GM06990 (cell line): ENCODE data around the gene GUCA1C.

Source experiments
- DNase-seq: peaks from one replicate; pipeline ENCODE4 v3.0.0-alpha.2; 2011; ENCODE audit not compliant: insufficient read length; ENCODE audit errors: extremely low read depth
- H3K27me3 ChIP-seq: replicated peaks from 2 replicates; pipeline ENCODE4 v1.6.0; 2011; ENCODE audit warnings: low read length; ENCODE audit not compliant: control insufficient read depth, insufficient read depth
- H3K36me3 ChIP-seq: 2 replicates; pipeline ENCODE4 v1.5.1; 2011; ENCODE audit warnings: low read length; ENCODE audit not compliant: control insufficient read depth, insufficient read depth
- H3K4me3 ChIP-seq: replicated peaks from 2 replicates; pipeline ENCODE4 v1.5.1; 2011; ENCODE audit warnings: low read depth, mild to moderate bottlenecking, control low read depth, low read length
- CTCF ChIP-seq: IDR thresholded peaks from 2 replicates; pipeline ENCODE4 v1.5.1; 2011; ENCODE audit warnings: low read length, control low read depth, mild to moderate bottlenecking, inconsistent platforms; ENCODE audit not compliant: insufficient read depth, poor library complexity, severe bottlenecking

Gene GUCA1C

GRCh38 chr3:108887121-108887520 is 66.6 kb downstream of the GUCA1C start:
- Histone ChIP-seq H3K4me3 (no peak overlapping the region), H3K27me3 (no peaks in the 10 kb centered on the region), H3K36me3 (no peaks in the 10 kb centered on the region)
- no peak for TF ChIP-seq CTCF
- DNase-seq, result no peak

- Histone ChIP-seq H3K27me3 (no peaks in the 10 kb centered on the region; the same call in 1 of the 2 replicates), H3K4me3 (no peak overlapping the region), H3K36me3 (no peaks in the 10 kb centered on the region)
- TF ChIP-seq CTCF, result no peak
- no peak for DNase-seq
These were observed 70.3 kb downstream of the GUCA1C start for GRCh38 chr3:108883373-108883772.

GRCh38 chr3:108882762-108883161 is 70.9 kb downstream of the GUCA1C start:
- no peak for DNase-seq
- H3K27me3 ChIP-seq, result no peaks in the 10 kb centered on the region; the same call in 1 of the 2 replicates
- no peak for TF ChIP-seq CTCF
- no peaks in the 10 kb centered on the region for H3K36me3 ChIP-seq
- no peak overlapping the region for H3K4me3 ChIP-seq

GRCh38 chr3:108879915-108880314 is 73.8 kb downstream of the GUCA1C start:
- H3K27me3 ChIP-seq, result no peaks in the 10 kb centered on the region; the same call in 1 of the 2 replicates
- no peak for TF ChIP-seq CTCF
- no peak for DNase-seq
- no peaks in the 10 kb centered on the region for H3K36me3 ChIP-seq
- no peak overlapping the region for H3K4me3 ChIP-seq

- no peaks in the 10 kb centered on the region for H3K36me3 ChIP-seq
- DNase-seq, result no peak
- TF ChIP-seq CTCF, result no peak
- no peaks in the 10 kb centered on the region; the same call in 1 of the 2 replicates for H3K27me3 ChIP-seq
- no peak overlapping the region for H3K4me3 ChIP-seq
These were observed 75.8 kb downstream of the GUCA1C start for GRCh38 chr3:108877901-108878300.

GRCh38 chr3:108863799-108864135 is 89.9 kb downstream of the GUCA1C start:
- DNase-seq, result no peak
- no peaks in the 10 kb centered on the region for H3K36me3 ChIP-seq
- no peak overlapping the region for H3K4me3 ChIP-seq
- no peaks in the 10 kb centered on the region for H3K27me3 ChIP-seq
- no peak for TF ChIP-seq CTCF
